Measurements from ENCODE around the gene HK1.

Gene HK1

GRCh38 chr10:69278446-69278963, at the start of gene HK1:
TSS of gene HK1 (plus strand) at chr10:69278496.
- no peaks in the 10 kb centered on the region for H3K36me3 ChIP-seq (ENCODE audit: insufficient read depth, low read length)
- no peaks in the 10 kb centered on the region for H3K4me1 ChIP-seq (ENCODE audit: insufficient read depth, low read length)
- H3K27ac ChIP-seq (ENCODE audit: low read length) = no peak within 1 kb of the TSS
- TF ChIP-seq EZH2 (IDR thresholded peaks at IDR 0.05; ENCODE audit: borderline replicate concordance, low read depth, low read length, severe bottlenecking) (no peak), CTCF (IDR thresholded peaks at IDR 0.05; ENCODE audit: borderline replicate concordance, extremely low read depth, low read length, poor library complexity, severe bottlenecking) (no peak)
- H3K79me2 ChIP-seq (ENCODE audit: insufficient read depth, low read length) = no peaks in the 10 kb centered on the region
- no peaks in the 10 kb centered on the region for H3K9me3 ChIP-seq (ENCODE audit: insufficient read depth, low read length, severe bottlenecking)
- no peak for ATAC-seq (ENCODE audit: insufficient read depth, low read depth)
- peaks cover 2% of the 10 kb centered on the region for H3K27me3 ChIP-seq (ENCODE audit: insufficient read depth, low read length, poor library complexity)
- DNase-seq = no peak
- H2AFZ ChIP-seq (ENCODE audit: low read depth, low read length) = no peak within 1 kb of the TSS
- no peak within 1 kb of the TSS for H3K9ac ChIP-seq (ENCODE audit: low read depth, low read length)
- no peak within 1 kb of the TSS for H3K4me3 ChIP-seq (ENCODE audit: low read depth in 1 of 2, low read length in 2 of 2)
- no peaks in the 10 kb centered on the region for H4K20me1 ChIP-seq (ENCODE audit: insufficient read depth, low read length)
- no peak within 1 kb of the TSS for H3K4me2 ChIP-seq (ENCODE audit: insufficient read depth, low read length)

GRCh38 chr10:69229616-69229916, 48.7 kb upstream of the HK1 start:
- no peaks in the 10 kb centered on the region for H3K9me3 ChIP-seq (ENCODE audit: insufficient read depth, low read length, severe bottlenecking)
- peaks cover 28% of the 10 kb centered on the region for H3K4me1 ChIP-seq (ENCODE audit: insufficient read depth, low read length)
- H3K79me2 ChIP-seq (ENCODE audit: insufficient read depth, low read length) = no peaks in the 10 kb centered on the region
- no peak overlapping the region for H3K4me3 ChIP-seq (ENCODE audit: low read depth in 1 of 2, low read length in 2 of 2)
- no peak overlapping the region for H3K9ac ChIP-seq (ENCODE audit: low read depth, low read length)
- no peak overlapping the region for H3K27ac ChIP-seq (ENCODE audit: low read length)
- DNase-seq (no peak), ATAC-seq (ENCODE audit: insufficient read depth, low read depth) (no peak; the same call in 1 of the 3 replicates)
- TF ChIP-seq EZH2 (IDR thresholded peaks at IDR 0.05; ENCODE audit: borderline replicate concordance, low read depth, low read length, severe bottlenecking) = no peak
- no peak for TF ChIP-seq CTCF (IDR thresholded peaks at IDR 0.05; ENCODE audit: borderline replicate concordance, extremely low read depth, low read length, poor library complexity, severe bottlenecking)
- H3K27me3 ChIP-seq (ENCODE audit: insufficient read depth, low read length, poor library complexity) = no peaks in the 10 kb centered on the region
- no peaks in the 10 kb centered on the region for H4K20me1 ChIP-seq (ENCODE audit: insufficient read depth, low read length)
- H3K36me3 ChIP-seq (ENCODE audit: insufficient read depth, low read length) = no peaks in the 10 kb centered on the region
- H2AFZ ChIP-seq (ENCODE audit: low read depth, low read length) = no peak overlapping the region
- H3K4me2 ChIP-seq (ENCODE audit: insufficient read depth, low read length) = no peak overlapping the region

- no peak for ATAC-seq (ENCODE audit: insufficient read depth, low read depth)
- H3K4me2 ChIP-seq (ENCODE audit: insufficient read depth, low read length) = no peak overlapping the region
- H2AFZ ChIP-seq (ENCODE audit: low read depth, low read length) = no peak overlapping the region
Observed at GRCh38 chr10:69230128-69230527, 48.2 kb upstream of the HK1 start.

More at GRCh38 chr10:69230128-69230527, 48.2 kb upstream of the HK1 start:
- no peak overlapping the region for H3K4me3 ChIP-seq (ENCODE audit: low read depth in 1 of 2, low read length in 2 of 2)
- no peaks in the 10 kb centered on the region for H3K36me3 ChIP-seq (ENCODE audit: insufficient read depth, low read length)
- H3K9me3 ChIP-seq (ENCODE audit: insufficient read depth, low read length, severe bottlenecking) = no peaks in the 10 kb centered on the region
- H4K20me1 ChIP-seq (ENCODE audit: insufficient read depth, low read length) = no peaks in the 10 kb centered on the region
- DNase-seq = no peak
- no peaks in the 10 kb centered on the region for H3K79me2 ChIP-seq (ENCODE audit: insufficient read depth, low read length)
- H3K4me1 ChIP-seq (ENCODE audit: insufficient read depth, low read length) = peaks cover 22% of the 10 kb centered on the region
- H3K27me3 ChIP-seq (ENCODE audit: insufficient read depth, low read length, poor library complexity) = no peaks in the 10 kb centered on the region
- no peak overlapping the region for H3K9ac ChIP-seq (ENCODE audit: low read depth, low read length)
- no peak overlapping the region for H3K27ac ChIP-seq (ENCODE audit: low read length)
- TF ChIP-seq CTCF (IDR thresholded peaks at IDR 0.05; ENCODE audit: borderline replicate concordance, extremely low read depth, low read length, poor library complexity, severe bottlenecking) = no peak
- no peak for TF ChIP-seq EZH2 (IDR thresholded peaks at IDR 0.05; ENCODE audit: borderline replicate concordance, low read depth, low read length, severe bottlenecking)
